Naive thymus-derived CD4-positive, alpha-beta T cell (primary cell): ENCODE results near the gene SSBP2. TPM values are rescaled to one million over a fixed set of nuclear protein-coding genes. Genes with fewer than 3 reads are reported as not detected.

ENCODE experiments used
- ATAC-seq: fragments of 150-1000 bp; cut with Tn5 transposase; 2 replicates; pipeline ENCODE4 v1.10.0; 2021; ENCODE audit warnings: mild to moderate bottlenecking, moderate library complexity
- CTCF ChIA-PET: fragments of 350-600 bp; sonication (Branson Sonifier 250); formaldehyde crosslinking; loops from one replicate; lab custom pipeline; 2021; ENCODE audit warnings: antibody characterized with exemption; lab: Charles Lee
- POLR2A ChIA-PET: fragments of 350-600 bp; sonication (Branson Sonifier 250); formaldehyde crosslinking; loops from one replicate; lab custom pipeline; 2021; ENCODE audit warnings: antibody characterized with exemption, inconsistent platforms; lab: Charles Lee
- DNase-seq, 9 donors: peaks; one replicate each; pipeline versions ENCODE4 v3.0.0 to v3.0.0-alpha.2; 2020 to 2022; ENCODE audit warnings: mixed read lengths in 1 of 9
- H3K27ac ChIP-seq: one replicate; pipeline ENCODE4 v1.7.0; 2013; ENCODE audit warnings: mild to moderate bottlenecking, low read depth, low read length, moderate library complexity
- H3K27me3 ChIP-seq, 2 donors: one replicate each; pipeline ENCODE4 v1.7.0; 2013; ENCODE audit warnings: low read length in 2 of 2, mild to moderate bottlenecking in 2 of 2, moderate library complexity in 2 of 2; ENCODE audit not compliant: control insufficient read depth in 2 of 2, insufficient read depth in 2 of 2
- H3K36me3 ChIP-seq, 3 experiments: 1 replicate in 2 of 3; 2 replicates in 1 of 3; pipeline ENCODE4 v1.7.0; 2013; ENCODE audit warnings: low read length in 3 of 3, mild to moderate bottlenecking in 3 of 3, moderate library complexity in 1 of 3; ENCODE audit not compliant: insufficient read depth in 3 of 3, control insufficient read depth in 2 of 3
- H3K4me1 ChIP-seq, 2 donors: one replicate each; pipeline ENCODE4 v1.7.0; 2013; ENCODE audit warnings: low read length in 2 of 2, mild to moderate bottlenecking in 2 of 2, moderate library complexity in 1 of 2; ENCODE audit not compliant: control insufficient read depth in 2 of 2, insufficient read depth in 2 of 2
- H3K4me3 ChIP-seq: 2 replicates; pipeline ENCODE4 v1.7.0; 2013; ENCODE audit warnings: mild to moderate bottlenecking, low read length
- H3K9me3 ChIP-seq, 3 experiments: 1 replicate in 2 of 3; 2 replicates in 1 of 3; pipeline ENCODE4 v1.7.0; 2013; ENCODE audit warnings: low read length in 3 of 3; ENCODE audit not compliant: control insufficient read depth in 2 of 3
- H3K27ac Mint-ChIP-seq, 9 donors: one replicate each; pipeline ENCODE4 v1.8.0; 2020 to 2022; ENCODE audit warnings: mixed read lengths in 9 of 9, mild to moderate bottlenecking in 8 of 9, moderate library complexity in 5 of 9, inconsistent platforms in 2 of 9
- H3K27me3 Mint-ChIP-seq, 5 donors: one replicate each; pipeline ENCODE4 v1.8.0; 2021 to 2022; ENCODE audit warnings: mixed read lengths in 5 of 5, mild to moderate bottlenecking in 1 of 5
- H3K36me3 Mint-ChIP-seq, 5 donors: one replicate each; pipeline ENCODE4 v1.8.0; 2020 to 2022; ENCODE audit warnings: mixed read lengths in 5 of 5, mild to moderate bottlenecking in 3 of 5, inconsistent platforms in 1 of 5
- H3K4me1 Mint-ChIP-seq, 7 donors: one replicate each; pipeline ENCODE4 v1.8.0; 2020 to 2022; ENCODE audit warnings: mixed read lengths in 7 of 7, mild to moderate bottlenecking in 3 of 7, inconsistent platforms in 1 of 7
- H3K4me3 Mint-ChIP-seq, 10 donors: one replicate each; pipeline ENCODE4 v1.8.0; 2020 to 2022; ENCODE audit warnings: mild to moderate bottlenecking in 10 of 10, mixed read lengths in 10 of 10, moderate library complexity in 6 of 10, inconsistent platforms in 2 of 10
- H3K9me3 Mint-ChIP-seq, 11 donors: one replicate each; pipeline ENCODE4 v1.8.0; 2020 to 2022; ENCODE audit warnings: mixed read lengths in 11 of 11, mild to moderate bottlenecking in 4 of 11, inconsistent platforms in 1 of 11, moderate library complexity in 1 of 11
- intact Hi-C, 2 donors: fragments of 100-400 bp; cut with micrococcal nuclease; formaldehyde crosslinking; loops; one replicate each; pipeline ENCODE4 v1.15.1; 2023
- polyA plus RNA-seq, 2 donors: library from polyadenylated mRNA; unstranded; fragments of 300-500 nt; fragmentation: Illumina TruSeq; gene quantifications; one replicate each; pipeline ENCODE4 v1.2.3, GENCODE V29; 2021
- total RNA-seq, 6 experiments: library from RNA in 5 of 6; stranded (reverse) in 5 of 6; gene quantifications; 1 replicate in 5 of 6; 2 replicates in 1 of 6; pipeline ENCODE4 v1.2.3 and lab custom pipeline; 2021 to 2026

Gene SSBP2
- total and polyA plus RNA-seq, 7 experiments from 2014 or later: 36.7 to 99.8 (median 70.7) TPM

- CTCF ChIA-PET: interaction anchor here (1.2 kb wide), 1 partner anchor 225 kb away, joined by 3 read pairs; no protein-coding TSS in a partner anchor
Observed at GRCh38 chr5:81763294-81763928, 12.5 kb upstream of the SSBP2 start.

GRCh38 chr5:81762853-81763252 lies 12.0 kb upstream of the SSBP2 start:
- no peak for ATAC-seq
- no peak overlapping the region for H3K27ac Mint-ChIP-seq
- DNase-seq: no peak
- POLR2A ChIA-PET: interaction anchor here (2.0 to 2.1 kb wide), 3 partner anchors 12 to 88 kb away, joined by 8 to 12 read pairs (median 12); partner anchors contain the start of gene SSBP2
- peaks cover 0 to 2% (median 0%) of the 10 kb centered on the region in 11 donors for H3K9me3 Mint-ChIP-seq
- peaks cover 0 to 7% of the 10 kb centered on the region in 2 donors for H3K4me1 ChIP-seq
- no peak overlapping the region for H3K4me3 Mint-ChIP-seq
- no peaks in the 10 kb centered on the region for H3K27me3 ChIP-seq
- peaks cover 8 to 38% (median 34%) of the 10 kb centered on the region in 7 donors for H3K4me1 Mint-ChIP-seq
- CTCF ChIA-PET: interaction anchor here (1.2 kb wide), 1 partner anchor 225 kb away, joined by 3 read pairs; no protein-coding TSS in a partner anchor
- intact Hi-C loops: no loop called here
- no peak overlapping the region for H3K4me3 ChIP-seq
- H3K36me3 Mint-ChIP-seq: peaks cover 0 to 3% (median 0%) of the 10 kb centered on the region in 5 donors
- no peaks in the 10 kb centered on the region for H3K36me3 ChIP-seq
- H3K9me3 ChIP-seq: no peaks in the 10 kb centered on the region
- H3K27me3 Mint-ChIP-seq: peaks cover 0 to 6% (median 0%) of the 10 kb centered on the region in 5 donors
- H3K27ac ChIP-seq: no peak overlapping the region

More at GRCh38 chr5:81763294-81763928, 12.5 kb upstream of the SSBP2 start:
- H3K36me3 Mint-ChIP-seq: peaks cover 0 to 3% (median 0%) of the 10 kb centered on the region in 5 donors
- no peak overlapping the region for H3K27ac Mint-ChIP-seq
- peaks cover 0 to 7% of the 10 kb centered on the region in 2 donors for H3K4me1 ChIP-seq
- H3K4me1 Mint-ChIP-seq: peaks cover 7 to 37% (median 31%) of the 10 kb centered on the region in 7 donors
- peaks cover 0 to 2% (median 0%) of the 10 kb centered on the region in 11 donors for H3K9me3 Mint-ChIP-seq
- POLR2A ChIA-PET: interaction anchor here (2.1 kb wide), 2 partner anchors 13 to 87 kb away, joined by 12 read pairs; partner anchors contain the start of gene SSBP2
- H3K4me3 ChIP-seq: no peak overlapping the region
- intact Hi-C loops: no loop called here
- no peak overlapping the region for H3K4me3 Mint-ChIP-seq
- DNase-seq (no peak), ATAC-seq (no peak)
- peaks cover 0 to 6% (median 0%) of the 10 kb centered on the region in 5 donors for H3K27me3 Mint-ChIP-seq
- H3K27me3 ChIP-seq: no peaks in the 10 kb centered on the region
- H3K27ac ChIP-seq: no peak overlapping the region
- H3K9me3 ChIP-seq: no peaks in the 10 kb centered on the region
- H3K36me3 ChIP-seq: no peaks in the 10 kb centered on the region

GRCh38 chr5:81762401-81762800 lies 11.5 kb upstream of the SSBP2 start:
- POLR2A ChIA-PET: interaction anchor here (2.0 to 2.1 kb wide), 3 partner anchors 12 to 88 kb away, joined by 8 to 12 read pairs (median 12); partner anchors contain the start of gene SSBP2
- ATAC-seq (no peak), DNase-seq (no peak)
- no peak overlapping the region for H3K4me3 ChIP-seq
- no peaks in the 10 kb centered on the region for H3K27me3 ChIP-seq
- H3K4me1 ChIP-seq: peaks cover 0 to 7% of the 10 kb centered on the region in 2 donors
- Mint-ChIP-seq H3K4me1 (peaks cover 9 to 39% (median 36%) of the 10 kb centered on the region in 7 donors), H3K27me3 (peaks cover 0 to 6% (median 0%) of the 10 kb centered on the region in 5 donors), H3K27ac (no peak overlapping the region), H3K4me3 (no peak overlapping the region), H3K9me3 (peaks cover 0 to 2% (median 0%) of the 10 kb centered on the region in 11 donors), H3K36me3 (peaks cover 0 to 3% (median 0%) of the 10 kb centered on the region in 5 donors)
- CTCF ChIA-PET: no interaction called here
- intact Hi-C loops: no loop called here
- no peaks in the 10 kb centered on the region for H3K36me3 ChIP-seq
- H3K27ac ChIP-seq: no peak overlapping the region
- no peaks in the 10 kb centered on the region for H3K9me3 ChIP-seq

GRCh38 chr5:81761970-81762369 lies 11.1 kb upstream of the SSBP2 start:
- ChIA-PET CTCF (interaction anchor here (0.7 kb wide), 1 partner anchor 263 kb away, joined by 4 read pairs; no protein-coding TSS in a partner anchor), POLR2A (interaction anchor here (0.7 to 3.0 kb wide), 5 partner anchors 11 to 89 kb away, joined by 3 to 19 read pairs (median 12); partner anchors contain the start of gene SSBP2)
- Mint-ChIP-seq H3K36me3 (peaks cover 0 to 3% (median 0%) of the 10 kb centered on the region in 5 donors), H3K4me1 (peaks cover 9 to 39% (median 36%) of the 10 kb centered on the region in 7 donors), H3K27me3 (peaks cover 0 to 9% (median 0%) of the 10 kb centered on the region in 5 donors), H3K9me3 (peaks cover 0 to 2% (median 0%) of the 10 kb centered on the region in 11 donors), H3K4me3 (no peak overlapping the region), H3K27ac (peak overlapping the region in 1 of 9 donors; percentile 27)
- H3K4me1 ChIP-seq: peaks cover 0 to 7% of the 10 kb centered on the region in 2 donors
- DNase-seq (no peak), ATAC-seq (no peak)
- intact Hi-C loops: no loop called here
- no peaks in the 10 kb centered on the region for H3K36me3 ChIP-seq
- H3K27ac ChIP-seq: no peak overlapping the region
- no peaks in the 10 kb centered on the region for H3K27me3 ChIP-seq
- H3K9me3 ChIP-seq: no peaks in the 10 kb centered on the region
- H3K4me3 ChIP-seq: no peak overlapping the region

- ChIA-PET POLR2A (interaction anchor here (0.7 to 3.0 kb wide), 4 partner anchors 10 to 90 kb away, joined by 3 to 19 read pairs (median 10); partner anchors contain the start of gene SSBP2), CTCF (interaction anchor here (0.7 kb wide), 1 partner anchor 264 kb away, joined by 4 read pairs; no protein-coding TSS in a partner anchor)
- Mint-ChIP-seq H3K27ac (peak overlapping the region in 2 of 9 donors; percentile 2 to 16), H3K27me3 (peaks cover 0 to 9% (median 0%) of the 10 kb centered on the region in 5 donors), H3K36me3 (peaks cover 0 to 3% (median 0%) of the 10 kb centered on the region in 5 donors), H3K4me3 (no peak overlapping the region), H3K4me1 (peaks cover 9 to 39% (median 36%) of the 10 kb centered on the region in 7 donors), H3K9me3 (peaks cover 0 to 2% (median 0%) of the 10 kb centered on the region in 11 donors)
- peaks cover 0 to 7% of the 10 kb centered on the region in 2 donors for H3K4me1 ChIP-seq
- no peak for DNase-seq
- no peak for ATAC-seq
- no peaks in the 10 kb centered on the region for H3K36me3 ChIP-seq
- H3K27ac ChIP-seq: no peak overlapping the region
- intact Hi-C loops: no loop called here
- no peaks in the 10 kb centered on the region for H3K27me3 ChIP-seq
- H3K4me3 ChIP-seq: no peak overlapping the region
- no peaks in the 10 kb centered on the region for H3K9me3 ChIP-seq
Observed at GRCh38 chr5:81761270-81761669, 10.4 kb upstream of the SSBP2 start.

GRCh38 chr5:81760521-81760920 lies 9.6 kb upstream of the SSBP2 start:
- Mint-ChIP-seq H3K27ac (peak overlapping the region in 1 of 9 donors; percentile 76), H3K36me3 (peaks cover 0 to 3% (median 0%) of the 10 kb centered on the region in 5 donors), H3K27me3 (peaks cover 0 to 11% (median 0%) of the 10 kb centered on the region in 5 donors), H3K9me3 (peaks cover 0 to 2% (median 0%) of the 10 kb centered on the region in 11 donors), H3K4me3 (no peak overlapping the region), H3K4me1 (peaks cover 9 to 39% (median 36%) of the 10 kb centered on the region in 7 donors)
- no peak for DNase-seq
- no peaks in the 10 kb centered on the region for H3K9me3 ChIP-seq
- H3K4me1 ChIP-seq: peaks cover 0 to 7% of the 10 kb centered on the region in 2 donors
- no peaks in the 10 kb centered on the region for H3K27me3 ChIP-seq
- no peak for ATAC-seq
- CTCF ChIA-PET: no interaction called here
- no peak overlapping the region for H3K27ac ChIP-seq
- no peak overlapping the region for H3K4me3 ChIP-seq
- POLR2A ChIA-PET: interaction anchor here (2.2 to 3.0 kb wide), 2 partner anchors 10 to 91 kb away, joined by 9 to 19 read pairs; partner anchors contain the start of gene SSBP2
- H3K36me3 ChIP-seq: no peaks in the 10 kb centered on the region
- intact Hi-C loops: no loop called here
